SU-DHL-6 (cell line): ENCODE data around the gene CRACR2A.

Experiments
- H2AFZ ChIP-seq: fragments of 200-600 bp; sonication (generic); 2 replicates; pipeline ENCODE4 v1.6.1; 2014; ENCODE audit warnings: low read depth, mild to moderate bottlenecking, moderate library complexity, mixed read lengths, antibody characterized with exemption, low read length; ENCODE audit not compliant: severe bottlenecking
- H3F3A ChIP-seq: fragments of 200-600 bp; shearing (Covaris generic); 2 replicates; pipeline ENCODE4 v1.6.0; 2016; ENCODE audit warnings: antibody characterized with exemption, mild to moderate bottlenecking; ENCODE audit not compliant: insufficient read depth
- H3K27ac ChIP-seq: fragments of 200-600 bp; sonication (generic); 2 replicates; pipeline ENCODE4 v1.5.1; 2016; ENCODE audit warnings: low read depth, mild to moderate bottlenecking, low read length, moderate library complexity, mixed read lengths
- H3K27me3 ChIP-seq: fragments of 200-600 bp; sonication (generic), shearing (Covaris generic); 2 replicates; pipeline ENCODE4 v1.6.0; 2014; ENCODE audit warnings: mild to moderate bottlenecking, low read length
- H3K36me3 ChIP-seq: fragments of 200-600 bp; sonication (generic); 2 replicates; pipeline ENCODE4 v1.6.1; 2014; ENCODE audit warnings: mild to moderate bottlenecking, low read length, mixed read lengths
- H3K4me2 ChIP-seq: fragments of 300-600, 200-600 bp; shearing (Covaris generic), sonication (generic); 2 replicates; pipeline ENCODE4 v1.6.0; 2014; ENCODE audit warnings: low read length, low read depth, mild to moderate bottlenecking; ENCODE audit not compliant: poor library complexity, severe bottlenecking
- H3K4me3 ChIP-seq: fragments of 200-600 bp; sonication (generic); 2 replicates; pipeline ENCODE4 v1.5.1; 2014; ENCODE audit warnings: antibody characterized with exemption, low read length, mild to moderate bottlenecking, mixed read lengths; ENCODE audit not compliant: insufficient read depth, poor library complexity, severe bottlenecking
- H3K79me2 ChIP-seq: fragments of 200-600 bp; sonication (generic); 2 replicates; pipeline ENCODE4 v1.6.1; 2014; ENCODE audit warnings: mild to moderate bottlenecking, low read length, moderate library complexity; ENCODE audit not compliant: insufficient read depth
- H3K9ac ChIP-seq: fragments of 200-600 bp; sonication (generic); 2 replicates; pipeline ENCODE4 v1.7.0; 2014; ENCODE audit warnings: mild to moderate bottlenecking, low read length
- H3K9me2 ChIP-seq: fragments of 200-600 bp; sonication (generic); replicated peaks from 2 replicates; pipeline ENCODE4 v1.6.1; 2014; ENCODE audit warnings: low read length; ENCODE audit not compliant: insufficient read depth
- H3K9me3 ChIP-seq: fragments of 200-600 bp; sonication (generic); 2 replicates; pipeline ENCODE4 v1.6.1; 2014; ENCODE audit warnings: low read length, mixed read lengths; ENCODE audit not compliant: insufficient read depth
- H4K20me1 ChIP-seq: fragments of 200-600 bp; sonication (generic); 2 replicates; pipeline ENCODE4 v1.6.1; 2014; ENCODE audit warnings: low read depth, mild to moderate bottlenecking, antibody characterized with exemption, low read length, moderate library complexity, mixed read lengths
- EZH2phosphoT487 ChIP-seq: fragments of 200-600 bp; sonication (generic), shearing (Covaris generic); conservative IDR thresholded peaks from 2 replicates; pipeline ENCODE4 v1.6.1; 2018; ENCODE audit warnings: mild to moderate bottlenecking, antibody characterized with exemption, low read length, moderate library complexity, mixed read lengths
- TF ChIP-seq, protein P1 (sequence below): fragments of 200-600 bp; sonication (generic); IDR thresholded peaks from one replicate; pipeline ENCODE4 v1.5.1; 2017; ENCODE audit warnings: antibody characterized with exemption, mild to moderate bottlenecking, low read length, moderate library complexity; ENCODE audit not compliant: insufficient read depth, poor library complexity, severe bottlenecking

The CRACR2A gene

DNA sequence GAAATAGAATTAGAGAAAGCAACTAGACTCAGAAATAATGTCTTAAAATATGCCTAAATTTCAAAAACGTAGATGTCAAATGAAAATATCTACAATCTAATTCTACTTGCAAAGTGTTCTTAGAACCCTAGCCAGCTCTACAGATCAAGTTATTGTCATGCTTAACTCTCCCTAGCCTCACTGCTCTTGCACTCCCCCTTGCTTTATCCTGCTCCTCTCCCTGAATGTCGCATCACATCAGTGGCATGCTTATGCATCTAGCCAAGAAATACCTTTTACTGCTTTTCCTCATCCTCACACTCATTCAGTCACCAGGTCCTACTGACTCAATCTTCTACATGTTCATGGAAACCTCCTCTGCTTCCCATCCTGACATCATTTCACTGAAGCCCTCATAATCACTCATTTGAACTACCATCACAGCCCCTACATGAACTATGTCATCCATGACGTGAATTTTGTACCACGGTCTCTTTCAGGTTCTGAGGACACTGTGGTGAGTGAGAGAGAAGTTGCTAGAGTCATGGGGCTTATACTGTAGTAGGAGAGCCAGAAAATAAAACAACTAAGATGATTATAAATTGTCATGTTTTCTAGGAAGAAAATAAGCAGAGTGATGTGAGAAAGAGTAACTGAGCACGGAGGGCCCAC, 22.6 kb upstream of the CRACR2A start:
- H3K9me3 ChIP-seq: no peaks in the 10 kb centered on the region
- H3K36me3 ChIP-seq: no peaks in the 10 kb centered on the region
- no peaks in the 10 kb centered on the region for H4K20me1 ChIP-seq
- H3F3A ChIP-seq: no peaks in the 10 kb centered on the region
- no peaks in the 10 kb centered on the region for H3K27me3 ChIP-seq
- TF ChIP-seq, protein P1, sequence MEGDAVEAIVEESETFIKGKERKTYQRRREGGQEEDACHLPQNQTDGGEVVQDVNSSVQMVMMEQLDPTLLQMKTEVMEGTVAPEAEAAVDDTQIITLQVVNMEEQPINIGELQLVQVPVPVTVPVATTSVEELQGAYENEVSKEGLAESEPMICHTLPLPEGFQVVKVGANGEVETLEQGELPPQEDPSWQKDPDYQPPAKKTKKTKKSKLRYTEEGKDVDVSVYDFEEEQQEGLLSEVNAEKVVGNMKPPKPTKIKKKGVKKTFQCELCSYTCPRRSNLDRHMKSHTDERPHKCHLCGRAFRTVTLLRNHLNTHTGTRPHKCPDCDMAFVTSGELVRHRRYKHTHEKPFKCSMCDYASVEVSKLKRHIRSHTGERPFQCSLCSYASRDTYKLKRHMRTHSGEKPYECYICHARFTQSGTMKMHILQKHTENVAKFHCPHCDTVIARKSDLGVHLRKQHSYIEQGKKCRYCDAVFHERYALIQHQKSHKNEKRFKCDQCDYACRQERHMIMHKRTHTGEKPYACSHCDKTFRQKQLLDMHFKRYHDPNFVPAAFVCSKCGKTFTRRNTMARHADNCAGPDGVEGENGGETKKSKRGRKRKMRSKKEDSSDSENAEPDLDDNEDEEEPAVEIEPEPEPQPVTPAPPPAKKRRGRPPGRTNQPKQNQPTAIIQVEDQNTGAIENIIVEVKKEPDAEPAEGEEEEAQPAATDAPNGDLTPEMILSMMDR: no peak
- no peak for TF ChIP-seq EZH2phosphoT487
- no peak overlapping the region for H3K4me3 ChIP-seq
- H3K4me2 ChIP-seq: no peak overlapping the region
- H3K9me2 ChIP-seq: no peaks in the 10 kb centered on the region
- H2AFZ ChIP-seq: no peak overlapping the region
- H3K27ac ChIP-seq: no peak overlapping the region
- H3K9ac ChIP-seq: no peak overlapping the region
- no peaks in the 10 kb centered on the region for H3K79me2 ChIP-seq

DNA sequence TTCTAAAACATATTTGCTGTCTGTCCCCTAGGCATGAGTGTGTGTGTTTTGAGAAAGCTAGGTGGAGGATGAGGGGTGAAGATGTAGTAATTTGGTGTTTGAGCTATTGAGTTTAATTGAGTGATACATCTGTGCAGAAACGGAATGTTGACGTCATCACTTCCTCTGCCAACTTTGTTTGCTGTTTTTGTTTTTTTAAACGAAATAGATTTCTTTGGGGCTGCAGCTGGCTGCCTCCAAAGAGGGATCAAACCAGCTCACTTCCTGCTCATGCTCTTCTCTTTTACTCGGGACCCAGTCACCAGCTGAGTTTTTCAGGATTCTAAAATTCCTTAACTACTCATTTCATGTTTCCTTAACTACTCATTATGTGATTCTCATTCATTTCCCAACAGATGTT, 19.5 kb upstream of the CRACR2A start:
- no peaks in the 10 kb centered on the region for H3K79me2 ChIP-seq
- H4K20me1 ChIP-seq: no peaks in the 10 kb centered on the region
- H3F3A ChIP-seq: no peaks in the 10 kb centered on the region
- no peaks in the 10 kb centered on the region for H3K9me3 ChIP-seq
- TF ChIP-seq, protein P1: no peak
- no peak for TF ChIP-seq EZH2phosphoT487
- no peaks in the 10 kb centered on the region for H3K36me3 ChIP-seq
- no peaks in the 10 kb centered on the region for H3K27me3 ChIP-seq
- no peak overlapping the region for H2AFZ ChIP-seq
- no peak overlapping the region for H3K9ac ChIP-seq
- no peaks in the 10 kb centered on the region for H3K9me2 ChIP-seq
- no peak overlapping the region for H3K27ac ChIP-seq
- H3K4me3 ChIP-seq: no peak overlapping the region
- H3K4me2 ChIP-seq: no peak overlapping the region

DNA sequence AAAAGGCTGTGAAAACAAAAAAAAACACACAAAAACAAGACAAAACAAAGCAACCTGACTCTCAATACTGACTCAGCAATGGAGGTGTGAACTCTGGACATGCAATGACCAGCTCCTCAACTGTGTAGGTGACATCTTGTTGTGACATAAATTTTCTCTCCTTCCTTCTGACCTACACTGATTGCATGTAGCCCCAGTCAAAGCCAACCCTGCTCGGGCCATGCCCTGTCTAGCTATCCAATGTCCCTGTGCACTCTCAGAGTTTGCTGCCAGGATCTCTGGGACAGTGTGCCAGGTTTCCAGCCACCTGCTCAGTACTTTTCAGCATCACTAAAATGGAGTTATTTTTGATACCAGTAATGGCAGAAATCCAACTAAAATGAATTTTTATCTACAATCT, 18.9 kb upstream of the CRACR2A start:
- no peak overlapping the region for H3K9ac ChIP-seq
- no peak overlapping the region for H3K4me2 ChIP-seq
- no peak overlapping the region for H3K4me3 ChIP-seq
- TF ChIP-seq EZH2phosphoT487: no peak
- H3F3A ChIP-seq: no peaks in the 10 kb centered on the region
- no peaks in the 10 kb centered on the region for H4K20me1 ChIP-seq
- no peaks in the 10 kb centered on the region for H3K9me3 ChIP-seq
- H2AFZ ChIP-seq: no peak overlapping the region
- H3K9me2 ChIP-seq: no peaks in the 10 kb centered on the region
- H3K79me2 ChIP-seq: no peaks in the 10 kb centered on the region
- H3K27me3 ChIP-seq: no peaks in the 10 kb centered on the region
- H3K27ac ChIP-seq: no peak overlapping the region
- H3K36me3 ChIP-seq: no peaks in the 10 kb centered on the region

DNA sequence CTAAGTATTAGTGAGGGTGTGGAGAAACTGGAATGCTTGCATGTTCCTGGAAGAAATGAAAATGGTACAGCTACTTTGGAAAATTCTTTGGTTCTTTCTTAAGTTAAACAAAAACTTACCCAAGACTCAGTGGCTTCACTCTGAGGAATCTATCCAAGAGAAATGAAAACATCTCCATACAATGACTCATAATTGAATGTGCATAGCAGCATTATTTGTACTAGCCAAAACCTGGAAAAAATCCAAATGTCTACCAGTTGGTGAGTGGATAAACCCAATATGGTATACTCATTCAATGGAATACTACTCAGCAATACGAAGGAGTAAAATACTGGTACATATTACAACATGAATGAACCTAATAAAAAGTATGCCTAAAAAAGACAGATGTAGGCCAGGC, 18.0 kb upstream of the CRACR2A start:
- TF ChIP-seq, protein P1: no peak
- TF ChIP-seq EZH2phosphoT487: no peak
- Histone ChIP-seq H3K4me3 (no peak overlapping the region), H3K79me2 (no peaks in the 10 kb centered on the region), H3K27me3 (no peaks in the 10 kb centered on the region), H3F3A (no peaks in the 10 kb centered on the region), H3K9ac (no peak overlapping the region), H3K27ac (no peak overlapping the region), H2AFZ (no peak overlapping the region), H3K36me3 (no peaks in the 10 kb centered on the region), H3K9me3 (no peaks in the 10 kb centered on the region), H3K4me2 (no peak overlapping the region), H3K9me2 (no peaks in the 10 kb centered on the region), H4K20me1 (no peaks in the 10 kb centered on the region)
